ENCODE measurements around the gene LRRC74B. TPM values are rescaled to one million over a fixed set of nuclear protein-coding genes. Genes with fewer than 3 reads are reported as not detected.
"Not testable (repeated sequence)": the region's sequence is repeated elsewhere in the genome, so short reads cannot be mapped to it uniquely, and the experiment has no call there.

The LRRC74B gene
- total RNA-seq, 4 donors from 2014 or later = not detected

DNA sequence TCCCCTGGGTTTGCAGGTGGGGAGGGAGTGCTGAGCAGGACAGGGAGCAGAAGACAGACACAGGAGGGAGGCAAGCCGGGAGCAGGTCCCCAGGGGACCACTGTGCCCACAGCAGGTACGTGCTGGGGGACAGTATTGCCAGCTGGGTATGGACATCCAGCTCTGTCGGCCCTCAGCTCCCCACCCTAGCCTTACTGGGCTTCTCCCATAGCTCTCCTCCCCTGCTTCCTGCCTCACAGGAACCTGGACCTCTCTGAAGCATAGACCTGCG lies 9.8 kb downstream of the LRRC74B start:
- Histone ChIP-seq H3K27me3 (no peaks in the 10 kb centered on the region), H3K36me3 (no peaks in the 10 kb centered on the region), H3K9me3 (no peaks in the 10 kb centered on the region), H3K4me1 (no peaks in the 10 kb centered on the region), H3K4me3 (no peak overlapping the region), H3K27ac (no peak overlapping the region)
- no peak for TF ChIP-seq POLR2A (IDR thresholded peaks at IDR 0.05)
- TF ChIP-seq, protein P1, sequence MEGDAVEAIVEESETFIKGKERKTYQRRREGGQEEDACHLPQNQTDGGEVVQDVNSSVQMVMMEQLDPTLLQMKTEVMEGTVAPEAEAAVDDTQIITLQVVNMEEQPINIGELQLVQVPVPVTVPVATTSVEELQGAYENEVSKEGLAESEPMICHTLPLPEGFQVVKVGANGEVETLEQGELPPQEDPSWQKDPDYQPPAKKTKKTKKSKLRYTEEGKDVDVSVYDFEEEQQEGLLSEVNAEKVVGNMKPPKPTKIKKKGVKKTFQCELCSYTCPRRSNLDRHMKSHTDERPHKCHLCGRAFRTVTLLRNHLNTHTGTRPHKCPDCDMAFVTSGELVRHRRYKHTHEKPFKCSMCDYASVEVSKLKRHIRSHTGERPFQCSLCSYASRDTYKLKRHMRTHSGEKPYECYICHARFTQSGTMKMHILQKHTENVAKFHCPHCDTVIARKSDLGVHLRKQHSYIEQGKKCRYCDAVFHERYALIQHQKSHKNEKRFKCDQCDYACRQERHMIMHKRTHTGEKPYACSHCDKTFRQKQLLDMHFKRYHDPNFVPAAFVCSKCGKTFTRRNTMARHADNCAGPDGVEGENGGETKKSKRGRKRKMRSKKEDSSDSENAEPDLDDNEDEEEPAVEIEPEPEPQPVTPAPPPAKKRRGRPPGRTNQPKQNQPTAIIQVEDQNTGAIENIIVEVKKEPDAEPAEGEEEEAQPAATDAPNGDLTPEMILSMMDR (IDR thresholded peaks at IDR 0.05) = no peak
- DNase-seq = no peak

DNA sequence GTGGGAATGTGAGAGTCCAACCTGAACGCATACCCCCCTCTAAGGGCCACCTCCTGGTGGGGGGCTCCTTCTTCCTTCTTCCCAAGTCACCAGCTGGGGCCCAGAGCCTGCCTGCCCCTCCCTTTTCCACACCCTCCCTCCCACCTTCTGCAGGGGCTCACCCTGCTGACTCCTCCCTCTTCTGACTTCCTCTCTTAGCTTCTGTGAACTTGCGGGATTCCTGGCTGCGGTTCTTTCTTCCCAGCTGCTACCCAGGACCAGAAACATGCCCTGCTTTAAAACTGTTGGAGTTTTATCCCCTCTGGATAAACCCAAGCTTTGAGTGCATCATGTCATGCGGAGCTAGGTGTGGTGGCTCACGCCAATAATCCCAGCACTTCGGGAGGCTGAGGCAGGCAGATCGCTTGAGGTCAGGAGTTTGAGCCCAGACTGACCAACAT lies 10.2 kb downstream of the LRRC74B start:
- Histone ChIP-seq H3K4me3 (no peak overlapping the region), H3K36me3 (no peaks in the 10 kb centered on the region), H3K27ac (no peak overlapping the region), H3K27me3 (no peaks in the 10 kb centered on the region), H3K9me3 (no peaks in the 10 kb centered on the region), H3K4me1 (no peaks in the 10 kb centered on the region)
- DNase-seq = no peak
- TF ChIP-seq POLR2A (IDR thresholded peaks at IDR 0.05) = no peak
- TF ChIP-seq, protein P1 (IDR thresholded peaks at IDR 0.05) = no peak

DNA sequence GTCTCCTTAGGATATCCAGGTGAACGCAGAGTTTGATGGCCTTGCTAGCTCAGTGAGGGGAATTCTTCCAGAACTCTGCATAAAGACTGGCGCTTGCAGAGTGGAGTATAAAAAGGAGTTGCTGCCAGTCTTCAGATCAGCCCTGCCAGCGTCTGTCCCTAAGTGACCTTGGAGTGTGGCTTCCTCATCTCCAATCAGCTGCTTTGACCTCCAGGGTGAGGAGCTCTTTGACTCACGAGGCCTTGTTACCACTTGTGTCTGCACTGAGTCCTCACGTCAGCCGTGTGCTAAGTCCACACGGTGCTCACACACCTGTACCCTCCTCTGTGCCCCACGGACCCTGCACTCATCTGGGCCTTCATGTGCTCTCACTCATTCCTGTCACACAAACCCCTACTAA lies 14.6 kb downstream of the LRRC74B start:
- not testable (repeated sequence) for H3K4me1 ChIP-seq, H3K4me3 ChIP-seq, DNase-seq, H3K36me3 ChIP-seq, H3K27ac ChIP-seq, H3K9me3 ChIP-seq, H3K27me3 ChIP-seq

DNA sequence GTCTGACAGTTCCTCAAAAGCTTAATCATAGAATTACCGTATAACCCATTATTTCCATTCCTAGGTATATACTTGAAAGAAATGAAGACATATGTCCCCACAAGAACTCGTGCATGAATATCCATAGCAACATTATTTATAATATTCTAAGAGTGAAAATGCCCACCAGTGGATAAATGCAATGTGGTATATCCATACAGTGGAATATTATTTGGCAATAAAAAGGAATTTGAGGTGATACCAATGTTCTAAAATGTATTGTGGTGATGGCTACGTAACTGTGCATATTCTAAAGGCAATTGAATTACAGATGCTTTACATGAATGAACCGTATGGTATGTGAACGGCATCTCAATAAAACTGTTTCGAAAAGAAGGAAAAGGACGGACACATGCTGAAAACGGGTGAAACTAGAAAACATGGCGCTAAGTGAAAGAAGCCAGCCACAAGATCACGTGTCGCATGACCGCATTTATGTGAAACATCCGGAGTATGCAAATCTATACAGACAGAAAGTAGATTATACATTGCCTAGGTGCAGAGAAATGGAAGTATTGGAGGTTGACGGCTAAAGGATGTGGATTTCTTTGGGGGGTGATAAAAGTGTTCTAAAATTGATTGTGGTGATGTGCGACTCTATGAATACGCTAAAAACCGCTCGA lies 16.0 kb downstream of the LRRC74B start:
- DNase-seq, H3K27me3 ChIP-seq, H3K27ac ChIP-seq, H3K36me3 ChIP-seq, H3K4me3 ChIP-seq, H3K4me1 ChIP-seq, H3K9me3 ChIP-seq: not testable (repeated sequence)

DNA sequence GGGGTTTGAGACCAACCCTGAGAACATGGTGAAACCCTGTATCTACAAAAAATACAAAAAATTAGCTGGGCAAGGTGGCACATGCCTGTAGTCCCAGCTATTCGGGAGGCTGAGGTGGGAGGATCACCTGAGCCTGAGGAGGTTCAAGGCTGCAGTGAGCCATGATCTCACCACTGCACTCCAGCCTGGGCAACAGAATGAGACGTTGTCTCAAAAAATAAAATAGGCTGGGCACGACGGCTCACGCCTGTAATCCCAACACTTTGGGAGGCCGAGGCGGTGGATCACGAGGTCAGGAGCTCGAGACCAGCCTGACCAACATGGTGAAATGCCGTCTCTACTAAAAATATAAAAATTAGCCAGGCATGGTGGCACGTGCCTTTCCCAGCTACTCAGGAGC lies 18.7 kb downstream of the LRRC74B start:
- H3K36me3 ChIP-seq, H3K9me3 ChIP-seq, H3K27me3 ChIP-seq, H3K4me1 ChIP-seq, DNase-seq, H3K4me3 ChIP-seq, H3K27ac ChIP-seq: not testable (repeated sequence)

DNA sequence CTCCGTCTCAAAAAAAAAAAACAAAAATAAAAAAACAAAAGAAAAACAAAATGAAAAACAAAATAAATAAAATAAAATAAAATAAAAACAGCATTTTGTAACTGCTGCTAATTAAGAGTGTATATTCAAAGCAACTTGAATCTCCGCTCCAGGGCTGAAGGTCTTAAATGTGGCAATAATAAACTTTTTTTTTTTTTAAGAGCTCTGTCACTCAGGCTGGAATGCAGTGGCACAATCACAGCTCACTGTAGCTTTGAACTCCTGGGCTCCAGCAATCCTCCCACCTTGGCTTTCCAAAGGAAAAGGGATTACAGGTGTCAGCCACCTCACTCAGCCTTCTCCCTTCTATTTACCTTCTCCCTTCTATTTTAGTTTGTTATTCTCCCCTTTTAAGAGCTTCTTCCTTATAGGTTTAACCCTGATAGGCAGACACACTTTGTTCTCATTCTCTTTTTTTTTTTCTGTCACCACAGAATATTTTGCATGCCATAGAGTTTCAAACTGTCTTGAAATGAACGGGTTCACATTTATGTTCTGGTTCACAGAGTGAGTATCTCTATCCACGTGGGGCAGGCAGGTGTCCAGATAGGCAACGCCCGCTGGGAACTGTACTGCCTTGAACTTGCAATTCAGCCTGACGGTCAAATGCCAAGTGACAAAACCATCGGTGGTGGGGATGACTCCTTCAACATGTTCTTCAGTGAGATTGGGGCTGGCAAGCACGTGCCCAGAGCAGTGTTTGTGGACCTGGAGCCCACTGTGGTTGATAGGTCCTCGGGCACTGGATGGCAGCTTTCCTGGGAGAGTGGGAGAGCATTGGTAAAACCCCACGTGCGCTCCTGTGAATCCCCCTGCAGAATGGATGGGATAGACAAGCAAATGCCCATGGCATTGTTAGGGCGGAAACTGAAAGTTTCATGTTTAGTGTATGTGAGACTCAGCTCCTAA lies 19.4 kb downstream of the LRRC74B start:
- no peaks in the 10 kb centered on the region for H3K4me1 ChIP-seq
- H3K27me3 ChIP-seq = no peaks in the 10 kb centered on the region
- DNase-seq = no peak
- TF ChIP-seq, protein P1 (IDR thresholded peaks at IDR 0.05) = no peak
- no peak for TF ChIP-seq POLR2A (IDR thresholded peaks at IDR 0.05)
- no peak overlapping the region for H3K27ac ChIP-seq
- no peak overlapping the region for H3K4me3 ChIP-seq
- no peaks in the 10 kb centered on the region for H3K36me3 ChIP-seq
- no peaks in the 10 kb centered on the region for H3K9me3 ChIP-seq

DNA sequence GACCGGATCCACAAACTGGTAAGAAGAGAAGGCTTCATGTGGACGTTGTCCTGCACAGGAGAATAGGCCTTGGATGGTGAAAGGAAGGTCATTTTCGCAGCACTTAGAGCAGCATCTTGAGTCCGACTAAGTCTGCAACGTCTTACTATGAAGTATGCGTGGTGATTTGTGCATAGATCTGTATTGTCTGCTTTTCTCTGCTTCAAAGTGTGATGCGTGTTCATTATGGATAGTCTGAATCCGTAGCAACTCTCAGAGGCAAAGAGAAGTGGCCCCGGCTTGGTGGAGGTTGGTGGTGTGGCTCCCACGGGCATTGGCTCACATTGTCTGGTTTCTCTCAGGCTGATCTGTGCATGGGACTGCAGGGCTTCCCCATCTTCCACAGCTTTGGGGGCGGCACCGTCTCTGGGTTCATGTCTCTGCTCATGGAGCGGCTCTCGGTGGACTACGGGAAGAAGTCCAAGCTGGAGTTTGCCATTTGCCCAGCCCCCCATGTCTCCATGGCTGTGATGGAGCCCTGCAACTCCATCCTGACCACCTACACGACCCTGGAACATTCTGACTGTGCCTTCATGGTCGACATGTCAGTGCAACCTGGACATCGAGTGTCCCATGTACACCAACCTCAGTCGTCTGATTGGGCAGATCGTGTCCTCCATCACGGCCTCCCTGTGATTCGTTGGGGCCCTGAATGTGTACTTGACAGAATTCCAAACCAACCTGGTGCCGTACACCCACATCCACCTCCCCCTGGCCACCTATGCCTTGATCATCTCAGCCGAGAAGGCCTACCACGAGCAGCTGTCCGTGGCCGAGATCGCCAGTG lies 21.5 kb downstream of the LRRC74B start:
- DNase-seq = peak in 1 of 3 donors; percentile 27
- Histone ChIP-seq H3K27me3 (no peaks in the 10 kb centered on the region), H3K9me3 (no peaks in the 10 kb centered on the region), H3K4me3 (no peak overlapping the region), H3K27ac (no peak overlapping the region), H3K4me1 (no peaks in the 10 kb centered on the region), H3K36me3 (no peaks in the 10 kb centered on the region)
- TF ChIP-seq POLR2A (IDR thresholded peaks at IDR 0.05) = no peak
- TF ChIP-seq, protein P1 (IDR thresholded peaks at IDR 0.05) = no peak
